ENCODE results near the gene KLF4. TPM values are rescaled to one million over a fixed set of nuclear protein-coding genes. Genes with fewer than 3 reads are reported as not detected.
"Not testable (repeated sequence)": the region's sequence is repeated elsewhere in the genome, so short reads cannot be mapped to it uniquely, and the experiment has no call there.

The KLF4 gene
- total RNA-seq, 1 donor from 2014 or later, result 131 TPM

DNA sequence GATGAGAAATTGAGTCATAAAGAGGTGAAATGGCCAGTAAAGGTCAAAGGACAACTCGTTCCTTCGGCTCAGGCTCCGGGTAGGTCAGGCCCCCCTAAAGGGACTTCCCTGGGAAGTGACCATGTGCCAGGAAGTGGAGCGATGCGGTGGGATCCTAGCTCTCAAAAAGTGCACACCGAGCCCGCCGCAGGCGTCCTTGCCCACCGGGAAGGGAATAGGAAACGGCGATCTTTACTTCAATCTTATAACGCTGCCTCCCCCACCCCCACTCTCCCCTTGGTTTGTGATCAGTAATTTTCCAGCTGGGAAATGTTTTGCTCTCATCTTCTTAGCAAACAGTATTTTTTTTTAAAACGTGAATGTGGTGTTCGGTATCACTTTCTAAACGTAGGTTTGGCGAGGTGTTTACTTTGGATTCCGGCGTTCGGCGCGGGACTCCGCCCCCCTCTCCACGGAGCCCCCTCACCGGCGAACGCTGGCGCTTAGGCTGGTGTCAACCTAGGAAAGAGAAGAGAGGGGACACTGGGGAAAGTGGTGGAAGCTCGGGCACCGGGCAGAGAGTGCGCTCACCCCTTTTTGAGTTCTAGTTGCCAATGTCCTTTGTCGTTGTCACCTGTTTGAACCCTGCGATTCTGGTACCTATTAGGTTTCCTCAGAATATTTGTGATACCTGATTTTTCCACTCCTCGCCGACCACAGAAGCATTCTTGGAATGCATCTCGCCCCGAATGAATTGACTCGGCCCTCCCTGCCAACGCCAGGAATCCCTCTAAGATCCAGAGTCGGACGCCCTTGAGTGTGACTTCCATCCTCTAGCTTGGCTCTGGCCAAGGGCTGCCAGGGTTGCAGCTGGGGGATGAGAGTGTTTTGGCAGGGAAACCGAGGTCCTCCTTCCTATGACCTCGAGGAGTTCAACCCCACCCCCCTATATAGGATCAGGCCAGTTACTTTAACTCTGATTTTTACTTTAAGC, 1.8 kb upstream of the KLF4 start:
- peak overlapping the region; percentile 87 for H3K4me3 Mint-ChIP-seq (ENCODE audit: unreplicated experiment)
- peaks cover 32% of the 10 kb centered on the region for H3K4me1 Mint-ChIP-seq (ENCODE audit: unreplicated experiment)
- TF ChIP-seq, protein P1, sequence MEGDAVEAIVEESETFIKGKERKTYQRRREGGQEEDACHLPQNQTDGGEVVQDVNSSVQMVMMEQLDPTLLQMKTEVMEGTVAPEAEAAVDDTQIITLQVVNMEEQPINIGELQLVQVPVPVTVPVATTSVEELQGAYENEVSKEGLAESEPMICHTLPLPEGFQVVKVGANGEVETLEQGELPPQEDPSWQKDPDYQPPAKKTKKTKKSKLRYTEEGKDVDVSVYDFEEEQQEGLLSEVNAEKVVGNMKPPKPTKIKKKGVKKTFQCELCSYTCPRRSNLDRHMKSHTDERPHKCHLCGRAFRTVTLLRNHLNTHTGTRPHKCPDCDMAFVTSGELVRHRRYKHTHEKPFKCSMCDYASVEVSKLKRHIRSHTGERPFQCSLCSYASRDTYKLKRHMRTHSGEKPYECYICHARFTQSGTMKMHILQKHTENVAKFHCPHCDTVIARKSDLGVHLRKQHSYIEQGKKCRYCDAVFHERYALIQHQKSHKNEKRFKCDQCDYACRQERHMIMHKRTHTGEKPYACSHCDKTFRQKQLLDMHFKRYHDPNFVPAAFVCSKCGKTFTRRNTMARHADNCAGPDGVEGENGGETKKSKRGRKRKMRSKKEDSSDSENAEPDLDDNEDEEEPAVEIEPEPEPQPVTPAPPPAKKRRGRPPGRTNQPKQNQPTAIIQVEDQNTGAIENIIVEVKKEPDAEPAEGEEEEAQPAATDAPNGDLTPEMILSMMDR (IDR thresholded peaks at IDR 0.05), result no peak
- H3K27ac Mint-ChIP-seq (ENCODE audit: unreplicated experiment), result peak overlapping the region; percentile 100
- H3K36me3 Mint-ChIP-seq (ENCODE audit: unreplicated experiment), result peaks cover 12% of the 10 kb centered on the region
- peaks cover 6% of the 10 kb centered on the region for H3K27me3 Mint-ChIP-seq (ENCODE audit: unreplicated experiment)
- no peak for DNase-seq (ENCODE audit: extremely low spot score, unreplicated experiment)
- H3K9me3 Mint-ChIP-seq (ENCODE audit: unreplicated experiment), result no peaks in the 10 kb centered on the region

DNA sequence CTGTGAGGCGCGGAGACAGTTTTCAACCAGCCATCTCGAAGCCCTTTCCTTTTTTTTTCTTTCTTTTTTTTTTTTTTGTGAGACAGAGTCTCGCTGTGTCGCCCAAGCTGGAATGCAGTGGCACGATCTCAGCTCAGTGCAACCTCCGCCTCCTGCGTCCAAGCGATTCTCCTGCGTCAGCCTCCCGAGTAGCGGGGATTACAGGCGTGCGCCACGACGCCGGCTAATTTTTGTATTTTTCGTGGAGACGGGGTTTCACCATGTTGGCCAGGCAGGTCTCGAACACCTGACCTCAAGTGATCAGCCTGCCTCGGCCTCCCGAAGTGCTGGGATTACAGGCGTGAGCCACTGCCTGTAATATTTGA, 1.0 kb upstream of the KLF4 start:
- Mint-ChIP-seq H3K36me3 (ENCODE audit: unreplicated experiment) (peaks cover 19% of the 10 kb centered on the region), H3K27ac (ENCODE audit: unreplicated experiment) (peak overlapping the region; percentile 100), H3K4me1 (ENCODE audit: unreplicated experiment) (peaks cover 40% of the 10 kb centered on the region), H3K4me3 (ENCODE audit: unreplicated experiment) (peak overlapping the region; percentile 87)
- H3K9me3 Mint-ChIP-seq (ENCODE audit: unreplicated experiment); DNase-seq (ENCODE audit: extremely low spot score, unreplicated experiment); H3K27me3 Mint-ChIP-seq (ENCODE audit: unreplicated experiment): not testable (repeated sequence)

DNA sequence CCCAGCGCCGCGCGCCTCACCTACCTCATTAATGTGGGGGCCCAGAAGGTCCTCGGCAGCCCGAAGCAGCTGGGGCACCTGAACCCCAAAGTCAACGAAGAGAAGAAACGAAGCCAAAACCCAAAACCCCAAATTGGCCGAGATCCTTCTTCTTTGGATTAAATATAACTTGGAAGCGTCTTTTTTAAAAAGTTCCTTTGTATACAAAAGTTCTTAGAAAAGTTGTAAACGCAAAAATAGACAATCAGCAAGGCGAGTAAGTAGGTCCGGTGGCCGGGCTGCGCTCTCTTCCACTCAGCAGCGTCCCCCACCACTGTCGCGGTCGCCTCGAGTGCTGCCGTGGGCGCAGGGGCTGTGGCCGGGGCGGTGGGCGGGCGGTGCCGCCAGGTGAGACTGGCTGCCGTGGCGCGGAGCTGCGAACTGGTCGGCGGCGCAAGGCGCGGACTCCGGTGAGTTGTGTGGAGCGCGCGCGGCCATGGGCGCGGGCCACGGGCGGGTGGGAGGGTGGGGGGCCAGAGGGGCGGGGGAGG, 360 bp downstream of the KLF4 start:
- Mint-ChIP-seq H3K27me3 (ENCODE audit: unreplicated experiment) (no peaks in the 10 kb centered on the region), H3K4me3 (ENCODE audit: unreplicated experiment) (peak overlapping the region; percentile 97), H3K9me3 (ENCODE audit: unreplicated experiment) (no peaks in the 10 kb centered on the region), H3K4me1 (ENCODE audit: unreplicated experiment) (peaks cover 44% of the 10 kb centered on the region), H3K27ac (ENCODE audit: unreplicated experiment) (peak overlapping the region; percentile 98), H3K36me3 (ENCODE audit: unreplicated experiment) (peaks cover 23% of the 10 kb centered on the region)
- TF ChIP-seq, protein P1 (IDR thresholded peaks at IDR 0.05), result no peak
- no peak for DNase-seq (ENCODE audit: extremely low spot score, unreplicated experiment)

DNA sequence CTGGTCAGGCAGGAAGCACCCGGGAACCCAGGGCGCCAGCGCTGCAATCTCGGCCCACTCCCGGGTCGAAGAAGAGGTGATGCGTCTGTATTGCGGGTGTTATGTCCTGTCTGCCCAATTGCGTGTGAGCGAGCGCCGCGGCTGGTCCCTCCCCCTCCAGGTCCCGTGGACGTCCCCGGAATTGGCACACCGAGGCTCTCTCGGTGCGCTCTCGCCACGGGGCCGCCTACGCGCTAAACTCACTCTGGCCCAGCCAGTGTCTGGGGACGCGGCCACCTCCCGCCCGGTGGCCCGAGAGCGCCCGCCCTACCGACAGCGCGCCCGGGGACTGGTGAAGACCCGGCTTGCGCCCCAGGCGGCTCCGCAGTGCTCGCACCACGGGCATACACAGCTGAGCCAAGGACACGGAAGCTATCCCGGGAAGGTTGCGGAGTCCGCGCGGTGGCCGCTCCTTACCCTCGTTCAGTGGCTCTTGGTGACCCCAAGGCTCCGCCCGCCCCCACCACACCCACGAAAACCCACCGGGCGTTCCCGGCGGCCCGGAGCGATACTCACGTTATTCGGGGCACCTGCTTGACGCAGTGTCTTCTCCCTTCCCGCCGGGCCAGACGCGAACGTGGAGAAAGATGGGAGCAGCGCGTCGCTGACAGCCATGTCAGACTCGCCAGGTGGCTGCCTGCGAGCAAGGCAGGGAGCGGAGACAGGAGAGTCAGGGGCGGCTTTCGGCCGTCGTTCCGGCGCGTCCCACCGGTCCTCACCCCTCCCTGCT, 1.0 kb downstream of the KLF4 start:
- Mint-ChIP-seq H3K4me3 (ENCODE audit: unreplicated experiment) (peak overlapping the region; percentile 97), H3K27ac (ENCODE audit: unreplicated experiment) (peak overlapping the region; percentile 98), H3K36me3 (ENCODE audit: unreplicated experiment) (peaks cover 23% of the 10 kb centered on the region), H3K27me3 (ENCODE audit: unreplicated experiment) (no peaks in the 10 kb centered on the region), H3K4me1 (ENCODE audit: unreplicated experiment) (peaks cover 47% of the 10 kb centered on the region), H3K9me3 (ENCODE audit: unreplicated experiment) (no peaks in the 10 kb centered on the region)
- peak; percentile 89 for DNase-seq (ENCODE audit: extremely low spot score, unreplicated experiment)
- TF ChIP-seq, protein P1 (IDR thresholded peaks at IDR 0.05), result no peak

DNA sequence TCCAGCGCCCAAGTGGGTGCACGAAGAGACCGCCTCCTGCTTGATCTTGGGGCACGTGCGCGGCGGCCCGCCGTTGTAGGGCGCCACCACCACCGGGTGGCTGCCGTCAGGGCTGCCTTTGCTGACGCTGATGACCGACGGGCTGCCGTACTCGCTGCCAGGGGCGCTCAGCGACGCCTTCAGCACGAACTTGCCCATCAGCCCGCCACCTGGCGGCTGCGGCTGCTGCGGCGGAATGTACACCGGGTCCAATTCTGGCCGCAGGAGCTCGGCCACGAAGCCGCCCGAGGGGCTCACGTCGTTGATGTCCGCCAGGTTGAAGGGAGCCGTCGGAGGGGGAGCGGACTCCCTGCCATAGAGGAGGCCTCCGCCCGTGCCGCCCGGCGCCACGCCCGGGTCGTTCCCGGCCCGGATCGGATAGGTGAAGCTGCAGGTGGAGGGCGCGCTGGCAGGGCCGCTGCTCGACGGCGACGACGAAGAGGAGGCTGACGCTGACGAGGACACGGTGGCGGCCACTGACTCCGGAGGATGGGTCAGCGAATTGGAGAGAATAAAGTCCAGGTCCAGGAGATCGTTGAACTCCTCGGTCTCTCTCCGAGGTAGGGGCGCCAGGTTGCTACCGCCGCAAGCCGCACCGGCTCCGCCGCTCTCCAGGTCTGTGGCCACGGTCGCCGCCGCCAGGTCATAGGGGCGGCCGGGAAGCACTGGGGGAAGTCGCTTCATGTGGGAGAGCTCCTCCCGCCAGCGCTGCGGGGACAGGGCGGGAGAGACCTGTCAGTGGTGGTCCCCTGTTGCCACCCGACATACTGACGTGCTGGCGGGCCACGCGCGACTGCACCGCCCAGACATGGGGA, 1.8 kb downstream of the KLF4 start:
- Mint-ChIP-seq H3K4me1 (ENCODE audit: unreplicated experiment) (peaks cover 50% of the 10 kb centered on the region), H3K27ac (ENCODE audit: unreplicated experiment) (peak overlapping the region; percentile 98), H3K9me3 (ENCODE audit: unreplicated experiment) (no peaks in the 10 kb centered on the region), H3K27me3 (ENCODE audit: unreplicated experiment) (no peaks in the 10 kb centered on the region), H3K4me3 (ENCODE audit: unreplicated experiment) (peak overlapping the region; percentile 97), H3K36me3 (ENCODE audit: unreplicated experiment) (peaks cover 23% of the 10 kb centered on the region)
- peak; percentile 88 for DNase-seq (ENCODE audit: extremely low spot score, unreplicated experiment)
- TF ChIP-seq, protein P1 (IDR thresholded peaks at IDR 0.05), result peak; percentile 68

Measured in osteocyte (in vitro differentiated cells).